DND-41 (cell line): Measurements from ENCODE around the gene IL17F.

Source experiments
- EZH2 ChIP-seq: IDR thresholded peaks from 3 replicates; pipeline ENCODE4 v1.6.1; 2012; ENCODE audit warnings: borderline replicate concordance, low read depth, mild to moderate bottlenecking, moderate library complexity, low read length, inconsistent platforms; ENCODE audit not compliant: severe bottlenecking
- TF ChIP-seq, protein P1 (sequence below): IDR thresholded peaks from 2 replicates; pipeline ENCODE4 v1.5.1; 2012; ENCODE audit warnings: borderline replicate concordance, low read length, moderate library complexity, mild to moderate bottlenecking; ENCODE audit not compliant: poor library complexity, severe bottlenecking; ENCODE audit errors: extremely low read depth

DNA sequence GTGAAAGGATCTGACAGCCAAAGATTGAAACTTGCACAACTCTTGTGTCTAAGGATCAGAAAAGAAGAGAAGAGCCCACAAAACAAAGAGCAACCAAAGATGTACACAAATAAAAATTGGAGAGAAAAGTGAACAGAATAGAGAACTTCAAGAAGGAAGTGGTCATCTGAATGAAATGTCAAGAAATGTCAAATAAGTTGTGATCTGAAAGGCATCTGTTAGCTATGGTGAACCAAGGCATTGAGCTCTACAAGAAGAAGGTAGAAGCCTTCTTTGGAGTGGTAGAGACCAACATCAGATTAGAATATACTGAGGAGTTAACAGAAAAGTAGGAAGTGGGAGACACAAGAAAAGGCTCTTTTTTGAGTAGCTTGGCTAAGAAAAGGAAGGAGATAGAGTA lies 28.5 kb downstream of the IL17F start:
- TF ChIP-seq EZH2, result no peak
- TF ChIP-seq, protein P1, sequence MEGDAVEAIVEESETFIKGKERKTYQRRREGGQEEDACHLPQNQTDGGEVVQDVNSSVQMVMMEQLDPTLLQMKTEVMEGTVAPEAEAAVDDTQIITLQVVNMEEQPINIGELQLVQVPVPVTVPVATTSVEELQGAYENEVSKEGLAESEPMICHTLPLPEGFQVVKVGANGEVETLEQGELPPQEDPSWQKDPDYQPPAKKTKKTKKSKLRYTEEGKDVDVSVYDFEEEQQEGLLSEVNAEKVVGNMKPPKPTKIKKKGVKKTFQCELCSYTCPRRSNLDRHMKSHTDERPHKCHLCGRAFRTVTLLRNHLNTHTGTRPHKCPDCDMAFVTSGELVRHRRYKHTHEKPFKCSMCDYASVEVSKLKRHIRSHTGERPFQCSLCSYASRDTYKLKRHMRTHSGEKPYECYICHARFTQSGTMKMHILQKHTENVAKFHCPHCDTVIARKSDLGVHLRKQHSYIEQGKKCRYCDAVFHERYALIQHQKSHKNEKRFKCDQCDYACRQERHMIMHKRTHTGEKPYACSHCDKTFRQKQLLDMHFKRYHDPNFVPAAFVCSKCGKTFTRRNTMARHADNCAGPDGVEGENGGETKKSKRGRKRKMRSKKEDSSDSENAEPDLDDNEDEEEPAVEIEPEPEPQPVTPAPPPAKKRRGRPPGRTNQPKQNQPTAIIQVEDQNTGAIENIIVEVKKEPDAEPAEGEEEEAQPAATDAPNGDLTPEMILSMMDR, result no peak
